Dedifferentiated amniotic fluid mesenchymal stem cell (primary cell): ENCODE measurements around the gene OR51M1.
"Not testable (repeated sequence)": the region's sequence is repeated elsewhere in the genome, so short reads cannot be mapped to it uniquely, and the experiment has no call there.

Experiments
- DNase-seq: peaks from one replicate; pipeline ENCODE4 v3.0.0-alpha.2; 2016; ENCODE audit errors: extremely low spot score

Gene OR51M1

GRCh38 chr11:5383576-5383975 lies at the start of gene OR51M1:
OR51M1 (plus strand) TSS chr11:5383812; CDS start chr11:5389399, 5,587 bp downstream.
- DNase-seq = no peak

- DNase-seq = no peak
These were observed 48.4 kb upstream of the OR51M1 start for GRCh38 chr11:5335170-5335569.

- DNase-seq = no peak
These were observed 47.3 kb upstream of the OR51M1 start for GRCh38 chr11:5336331-5336730.

GRCh38 chr11:5337253-5337652 lies 46.4 kb upstream of the OR51M1 start:
- DNase-seq = not testable (repeated sequence)

GRCh38 chr11:5339771-5340322 lies 43.8 kb upstream of the OR51M1 start:
- DNase-seq = no peak

GRCh38 chr11:5343474-5344335 lies 39.9 kb upstream of the OR51M1 start, which contains the start of gene OR51B5:
OR51B5 (minus strand) TSS chr11:5343524; CDS start chr11:5343524, 0 bp downstream.
- DNase-seq = no peak

GRCh38 chr11:5345831-5346230 lies 37.8 kb upstream of the OR51M1 start:
- DNase-seq = no peak

- no peak for DNase-seq
These were observed 34.9 kb upstream of the OR51M1 start for GRCh38 chr11:5348551-5349194.

GRCh38 chr11:5349550-5349949 lies 34.1 kb upstream of the OR51M1 start:
- no peak for DNase-seq

- no peak for DNase-seq
These were observed 32.4 kb upstream of the OR51M1 start, which contains the start of gene OR51B6 for GRCh38 chr11:5351208-5351607. OR51B6 (plus strand) TSS chr11:5351508; CDS start chr11:5351508, 0 bp downstream.

GRCh38 chr11:5356031-5356430 lies 27.6 kb upstream of the OR51M1 start:
- not testable (repeated sequence) for DNase-seq

GRCh38 chr11:5362017-5362625 lies 21.5 kb upstream of the OR51M1 start:
- DNase-seq = no peak

- DNase-seq = no peak
These were observed 19.9 kb upstream of the OR51M1 start for GRCh38 chr11:5363679-5364078.

GRCh38 chr11:5364214-5364613 lies 19.4 kb upstream of the OR51M1 start:
- DNase-seq = peak; percentile 66

- DNase-seq = not testable (repeated sequence)
These were observed 17.2 kb upstream of the OR51M1 start for GRCh38 chr11:5366365-5366764.

- DNase-seq = no peak
These were observed 16.8 kb upstream of the OR51M1 start for GRCh38 chr11:5366856-5367255.

- peak; percentile 62 for DNase-seq
These were observed 16.1 kb upstream of the OR51M1 start for GRCh38 chr11:5367448-5368074.

GRCh38 chr11:5368502-5369043 lies 15.0 kb upstream of the OR51M1 start:
- DNase-seq = no peak

GRCh38 chr11:5369789-5370188 lies 13.8 kb upstream of the OR51M1 start:
- peak; percentile 55 for DNase-seq

GRCh38 chr11:5380740-5381342 lies 2.8 kb upstream of the OR51M1 start:
- peak; percentile 60 for DNase-seq

- DNase-seq = no peak
These were observed 723 bp downstream of the OR51M1 start for GRCh38 chr11:5384335-5384734.
